Motor neuron (in vitro differentiated cells): Measurements from ENCODE around the gene RNF220. TPM values are rescaled to one million over a fixed set of nuclear protein-coding genes. Genes with fewer than 3 reads are reported as not detected.
A peak's percentile ranks its signal among the peaks of the same experiment; 100 is the strongest.

Experiments
- ATAC-seq, 8 experiments: fragments of 200-7000 bp; cut with Tn5 transposase; replicated peaks in 6 of 8; 2 replicates each; pipeline ENCODE4 v1.8.0; 2021; ENCODE audit warnings: mild to moderate bottlenecking in 8 of 8, moderate library complexity in 8 of 8
- H3K27ac ChIP-seq, 2 donors: fragments of 250-450 bp; sonication (Bioruptor Pico); 2 replicates each; pipeline ENCODE4 v1.9.0; 2021; ENCODE audit warnings: antibody characterized with exemption in 2 of 2, mild to moderate bottlenecking in 2 of 2, moderate library complexity in 1 of 2
- H3K4me1 ChIP-seq, 2 donors: fragments of 250-450 bp; sonication (Bioruptor Pico); replicated peaks in 1 of 2; 2 replicates each; pipeline ENCODE4 v1.6.1; 2021; ENCODE audit warnings: antibody characterized with exemption in 2 of 2, mild to moderate bottlenecking in 2 of 2, moderate library complexity in 1 of 2
- H3K4me3 ChIP-seq, 5 donors: fragments of 250-450 bp; sonication (Bioruptor Pico); 2 replicates each; pipeline ENCODE4 v1.9.0; 2021; ENCODE audit warnings: antibody characterized with exemption in 5 of 5, mild to moderate bottlenecking in 5 of 5, moderate library complexity in 4 of 5
- WGBS, 10 experiments: fragments of 450-650 bp; shearing (Covaris generic); methylation state at CpG; one replicate each; pipeline ENCODE4 v1.0.0; 2022; 5-methylcytosine and 5-hydroxymethylcytosine counted together
- in situ Hi-C, 9 experiments: fragments of 400-800 bp; cut with MboI; loops; one replicate each; pipeline ENCODE4 v1.15.0; 2021; ENCODE audit warnings: low sequenced_read_pairs in 9 of 9, low pct_unique_long_range_greater_than_20kb in 2 of 9; ENCODE audit not compliant: unreplicated experiment in 9 of 9
- total RNA-seq, 8 experiments: library from RNA; unstranded; fragments of 300-600 nt; gene quantifications; 2 replicates each; pipeline versions ENCODE4 v1.2.3 to v1.2.4, GENCODE V29; 2022

RNF220 gene
- total RNA-seq, 8 experiments from 2014 or later = 47.3 to 134 (median 92.0) TPM

- H3K4me1 ChIP-seq = peaks cover 19 to 20% of the 10 kb centered on the region in 2 donors
- H3K27ac ChIP-seq = no peak overlapping the region
- in situ Hi-C loops = loop anchor here in 3 of 9 experiments (25.0 kb wide), 1 partner anchor 197 kb away; no protein-coding TSS in a partner anchor
- peak in 1 of 8 experiments; percentile 17 for ATAC-seq
- 0 to 77% (median 39%) methylated on average over 2 to 6 of the region's 6 CpGs; no CpG with 5 or more reads in 2 of the 10 experiments for WGBS, 10 experiments
- H3K4me3 ChIP-seq = no peak overlapping the region
These were observed 179.1 kb downstream of the RNF220 start for GRCh38 chr1:44584167-44584566.

DNA sequence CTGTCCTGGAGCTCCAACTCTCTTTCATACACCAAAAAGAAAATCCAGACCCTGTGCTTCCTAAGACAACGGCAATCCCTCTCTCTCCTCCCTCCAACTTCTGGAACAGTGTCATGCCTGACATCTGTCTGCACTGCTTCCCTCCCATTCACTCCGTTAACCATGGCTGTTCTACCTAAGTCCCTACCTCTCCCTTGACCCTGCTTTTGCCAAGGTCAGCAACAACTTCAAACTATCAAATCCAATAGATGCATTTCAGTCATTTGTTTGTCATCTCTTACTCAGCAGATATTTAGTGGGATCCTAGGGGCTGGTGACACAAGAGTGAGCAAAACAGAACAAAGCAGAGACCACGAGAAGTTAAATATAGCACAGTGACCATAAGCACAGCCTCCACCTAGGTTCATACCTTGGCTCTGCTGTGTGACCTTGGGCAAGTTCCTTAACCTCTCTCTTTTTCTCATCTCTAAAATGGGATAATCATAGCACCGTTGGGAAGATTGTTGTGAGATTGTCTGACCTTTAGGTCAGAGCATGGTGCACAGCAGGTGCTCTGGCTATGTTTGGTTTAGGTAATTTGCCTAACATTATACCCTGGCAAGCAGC lies 180.4 kb downstream of the RNF220 start:
- ATAC-seq = no peak
- peaks cover 24 to 26% of the 10 kb centered on the region in 2 donors for H3K4me1 ChIP-seq
- H3K4me3 ChIP-seq = no peak overlapping the region
- in situ Hi-C loops = loop anchor here in 3 of 9 experiments (25.0 kb wide), 1 partner anchor 198 kb away; no protein-coding TSS in a partner anchor
- WGBS, 10 experiments = 0 to 100% (median 76%) methylated on average over 2 to 4 of the region's 4 CpGs; no CpG with 5 or more reads in 1 of the 10 experiments
- H3K27ac ChIP-seq = no peak overlapping the region

- WGBS, 10 experiments = 44 to 100% (median 87%) methylated on average over 2 to 15 of the region's 17 CpGs; no CpG with 5 or more reads in 2 of the 10 experiments
- in situ Hi-C loops = loop anchor here in 3 of 9 experiments (25.0 kb wide), 1 partner anchor 201 kb away; no protein-coding TSS in a partner anchor
- Histone ChIP-seq H3K4me3 (no peak overlapping the region), H3K4me1 (peaks cover 29 to 41% of the 10 kb centered on the region in 2 donors), H3K27ac (peak overlapping the region; percentile 27 to 30)
- peak in 5 of 8 experiments; percentile 50 to 86 (median 76) for ATAC-seq
These were observed 182.9 kb downstream of the RNF220 start for GRCh38 chr1:44587796-44588460.

GRCh38 chr1:44588551-44589210 lies 183.6 kb downstream of the RNF220 start:
- in situ Hi-C loops = loop anchor here in 3 of 9 experiments (25.0 kb wide), 1 partner anchor 201 kb away; no protein-coding TSS in a partner anchor
- peaks cover 29 to 42% of the 10 kb centered on the region in 2 donors for H3K4me1 ChIP-seq
- 0 to 86% (median 80%) methylated on average over 1 to 3 of the region's 3 CpGs; no CpG with 5 or more reads in 5 of the 10 experiments for WGBS, 10 experiments
- no peak overlapping the region for H3K27ac ChIP-seq
- H3K4me3 ChIP-seq = no peak overlapping the region
- no peak for ATAC-seq

- WGBS, 10 experiments = 80 to 100% (median 89%) methylated on average over 1 to 4 of the region's 4 CpGs; no CpG with 5 or more reads in 5 of the 10 experiments
- peaks cover 42 to 53% of the 10 kb centered on the region in 2 donors for H3K4me1 ChIP-seq
- no peak overlapping the region for H3K4me3 ChIP-seq
- in situ Hi-C loops = loop anchor here in 3 of 9 experiments (25.0 kb wide), 1 partner anchor 203 kb away; no protein-coding TSS in a partner anchor
- peak in 1 of 8 experiments; percentile 4 for ATAC-seq
- H3K27ac ChIP-seq = no peak overlapping the region
These were observed 185.4 kb downstream of the RNF220 start for GRCh38 chr1:44590475-44590874.

GRCh38 chr1:44591381-44591780 lies 186.3 kb downstream of the RNF220 start:
- Histone ChIP-seq H3K27ac (no peak overlapping the region), H3K4me3 (no peak overlapping the region), H3K4me1 (peaks cover 50 to 56% of the 10 kb centered on the region in 2 donors)
- in situ Hi-C loops = loop anchor here in 3 of 9 experiments (25.0 kb wide), 1 partner anchor 204 kb away; no protein-coding TSS in a partner anchor
- 55 to 100% (median 98%) methylated on average over 1 to 5 of the region's 5 CpGs; no CpG with 5 or more reads in 3 of the 10 experiments for WGBS, 10 experiments
- ATAC-seq = no peak

DNA sequence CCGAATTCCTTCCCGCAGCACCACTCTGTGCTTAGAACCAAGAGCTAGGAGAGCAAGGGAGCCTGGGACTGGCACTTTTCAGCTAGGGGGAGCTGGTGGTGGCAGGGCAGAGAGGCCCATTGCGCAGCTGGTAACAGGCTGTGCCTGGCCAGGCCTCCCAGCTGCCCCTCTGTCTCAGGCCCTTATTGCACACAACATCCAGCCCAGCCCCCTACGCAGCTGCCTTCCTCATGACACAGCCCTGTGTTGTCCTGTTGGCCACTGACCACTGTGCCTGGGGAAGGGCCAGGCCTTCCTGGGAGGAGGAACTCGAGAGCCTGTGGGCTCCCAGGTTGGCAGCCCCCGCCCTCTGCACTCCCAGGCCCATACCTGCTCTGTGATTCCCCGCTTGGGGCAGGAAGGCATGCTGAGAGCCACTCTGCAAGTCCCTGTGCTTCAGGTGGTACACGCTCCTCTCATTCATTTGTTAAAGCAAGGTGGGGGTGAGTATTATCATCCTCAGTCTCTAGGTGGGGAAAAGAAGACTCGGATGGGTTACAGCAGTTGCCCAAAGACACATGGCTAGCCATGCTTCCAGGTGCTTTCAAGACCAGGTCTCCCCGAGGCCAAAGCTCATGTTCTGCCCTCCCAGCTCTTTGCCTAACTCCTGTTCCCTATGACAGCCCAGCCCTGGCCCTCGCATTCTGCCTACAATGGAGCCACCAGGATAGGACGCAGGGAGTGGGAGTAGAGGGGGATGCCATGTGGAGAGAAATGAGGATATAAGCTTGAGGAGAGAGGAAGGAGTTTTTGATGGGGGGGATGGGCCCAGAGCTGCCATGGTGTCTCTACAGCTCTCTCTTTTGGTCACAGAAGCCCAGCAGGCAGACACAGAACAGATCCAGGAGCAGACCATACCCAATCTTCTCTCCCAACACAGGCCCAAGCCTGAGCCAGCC lies 187.4 kb downstream of the RNF220 start:
- in situ Hi-C loops = loop anchor here in 3 of 9 experiments (25.0 kb wide), 1 partner anchor 205 kb away; no protein-coding TSS in a partner anchor
- no peak overlapping the region for H3K27ac ChIP-seq
- no peak for ATAC-seq
- WGBS, 10 experiments = 0 to 100% (median 82%) methylated on average over 1 to 9 of the region's 12 CpGs; no CpG with 5 or more reads in 2 of the 10 experiments
- no peak overlapping the region for H3K4me3 ChIP-seq
- H3K4me1 ChIP-seq = peaks cover 56 to 64% of the 10 kb centered on the region in 2 donors

- in situ Hi-C loops = loop anchor here in 3 of 9 experiments (25.0 kb wide), 1 partner anchor 207 kb away; no protein-coding TSS in a partner anchor
- H3K27ac ChIP-seq = no peak overlapping the region
- WGBS, 10 experiments = 0 to 90% (median 72%) methylated on average over 1 to 6 of the region's 6 CpGs; no CpG with 5 or more reads in 3 of the 10 experiments
- H3K4me3 ChIP-seq = no peak overlapping the region
- H3K4me1 ChIP-seq = peaks cover 60 to 67% of the 10 kb centered on the region in 2 donors
- ATAC-seq = no peak
These were observed 189.3 kb downstream of the RNF220 start for GRCh38 chr1:44594353-44594752.

GRCh38 chr1:44594871-44595735 lies 190.0 kb downstream of the RNF220 start:
- Histone ChIP-seq H3K4me1 (peaks cover 64 to 66% of the 10 kb centered on the region in 2 donors), H3K4me3 (no peak overlapping the region), H3K27ac (no peak overlapping the region)
- in situ Hi-C loops = loop anchor here in 3 of 9 experiments (25.0 kb wide), 1 partner anchor 208 kb away; no protein-coding TSS in a partner anchor
- ATAC-seq = peak; percentile 56 to 100 (median 79)
- 0 to 71% (median 34%) methylated on average over 1 to 8 of the region's 14 CpGs for WGBS, 10 experiments

GRCh38 chr1:44596511-44596910 lies 191.5 kb downstream of the RNF220 start:
- peaks cover 60 to 70% of the 10 kb centered on the region in 2 donors for H3K4me1 ChIP-seq
- H3K27ac ChIP-seq = peak overlapping the region in 1 of 2 donors; percentile 25
- peak in 4 of 8 experiments; percentile 13 to 64 (median 38) for ATAC-seq
- in situ Hi-C loops = loop anchor here in 3 of 9 experiments (25.0 kb wide), 1 partner anchor 209 kb away; no protein-coding TSS in a partner anchor
- no peak overlapping the region for H3K4me3 ChIP-seq
- WGBS, 10 experiments = 0 to 100% (median 71%) methylated on average over 1 to 4 of the region's 4 CpGs; no CpG with 5 or more reads in 2 of the 10 experiments

- in situ Hi-C loops = loop anchor here in 3 of 9 experiments (25.0 kb wide), 1 partner anchor 211 kb away; no protein-coding TSS in a partner anchor
- 0 to 100% (median 29%) methylated on average over 1 to 9 of the region's 10 CpGs; no CpG with 5 or more reads in 3 of the 10 experiments for WGBS, 10 experiments
- H3K4me1 ChIP-seq = peaks cover 65 to 87% of the 10 kb centered on the region in 2 donors
- peak in 5 of 8 experiments; percentile 37 to 75 (median 45) for ATAC-seq
- H3K27ac ChIP-seq = peak overlapping the region; percentile 45 to 65
- H3K4me3 ChIP-seq = no peak overlapping the region
These were observed 193.1 kb downstream of the RNF220 start for GRCh38 chr1:44598167-44598566.
